Neural cell (in vitro differentiated cells): ENCODE data around the gene INAVA.

Source experiments
- EZH2 ChIP-seq: fragments of 200-600, 300-800 bp; shearing (Covaris generic), sonication (generic); IDR thresholded peaks from 2 replicates; pipeline ENCODE4 v1.6.1; 2014; ENCODE audit warnings: antibody characterized with exemption, low read length, borderline replicate concordance, mild to moderate bottlenecking; ENCODE audit not compliant: insufficient read depth, poor library complexity, severe bottlenecking
- TF ChIP-seq, protein P1 (sequence below): fragments of 450-650 bp; IDR thresholded peaks from 2 replicates; pipeline ENCODE4 v1.5.1; 2014; ENCODE audit warnings: antibody characterized with exemption, mild to moderate bottlenecking, moderate library complexity; ENCODE audit not compliant: poor library complexity, severe bottlenecking

DNA sequence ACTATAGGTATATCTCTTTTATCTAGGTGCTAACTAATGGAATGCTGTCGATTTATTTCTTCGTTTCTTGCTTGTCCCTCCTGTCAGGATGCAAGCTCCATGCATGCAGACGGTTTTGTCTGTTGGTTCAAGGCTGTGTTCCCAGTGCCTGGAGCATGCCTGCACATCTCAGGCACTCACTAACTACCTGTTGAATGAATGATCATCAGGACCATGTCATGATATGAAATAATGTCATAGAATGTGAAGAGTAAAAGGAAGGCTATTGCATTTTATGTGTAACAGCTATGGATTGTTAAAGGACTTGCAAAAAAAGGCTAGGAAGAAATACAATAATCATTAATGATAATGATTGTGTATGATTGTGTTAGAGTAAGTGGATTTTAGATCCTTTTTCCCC, 17.7 kb upstream of the INAVA start:
- TF ChIP-seq, protein P1, sequence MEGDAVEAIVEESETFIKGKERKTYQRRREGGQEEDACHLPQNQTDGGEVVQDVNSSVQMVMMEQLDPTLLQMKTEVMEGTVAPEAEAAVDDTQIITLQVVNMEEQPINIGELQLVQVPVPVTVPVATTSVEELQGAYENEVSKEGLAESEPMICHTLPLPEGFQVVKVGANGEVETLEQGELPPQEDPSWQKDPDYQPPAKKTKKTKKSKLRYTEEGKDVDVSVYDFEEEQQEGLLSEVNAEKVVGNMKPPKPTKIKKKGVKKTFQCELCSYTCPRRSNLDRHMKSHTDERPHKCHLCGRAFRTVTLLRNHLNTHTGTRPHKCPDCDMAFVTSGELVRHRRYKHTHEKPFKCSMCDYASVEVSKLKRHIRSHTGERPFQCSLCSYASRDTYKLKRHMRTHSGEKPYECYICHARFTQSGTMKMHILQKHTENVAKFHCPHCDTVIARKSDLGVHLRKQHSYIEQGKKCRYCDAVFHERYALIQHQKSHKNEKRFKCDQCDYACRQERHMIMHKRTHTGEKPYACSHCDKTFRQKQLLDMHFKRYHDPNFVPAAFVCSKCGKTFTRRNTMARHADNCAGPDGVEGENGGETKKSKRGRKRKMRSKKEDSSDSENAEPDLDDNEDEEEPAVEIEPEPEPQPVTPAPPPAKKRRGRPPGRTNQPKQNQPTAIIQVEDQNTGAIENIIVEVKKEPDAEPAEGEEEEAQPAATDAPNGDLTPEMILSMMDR = no peak
- TF ChIP-seq EZH2 = no peak
